Activated T-helper 2 cell treated with anti-CD3 and anti-CD28 coated beads, Interferon-gamma antibody, Interleukin-2, Interleukin-4, amounts not matched to agents 10 μg/mL and 5 μg/mL and 100 μg/mL, durations not matched to agents 14 hours and 24 hours and 36 hours (primary cell): Measurements from ENCODE around the gene STPG4. TPM values are rescaled to one million over a fixed set of nuclear protein-coding genes. Genes with fewer than 3 reads are reported as not detected.

ENCODE experiments used
- DNase-seq: peaks from one replicate; pipeline ENCODE4 v3.0.0; 2021; ENCODE audit warnings: low spot score
- H3K27ac Mint-ChIP-seq: one replicate; pipeline ENCODE4 v1.8.0; 2021; ENCODE audit warnings: mixed read lengths
- H3K27me3 Mint-ChIP-seq: one replicate; pipeline ENCODE4 v1.8.0; 2021; ENCODE audit warnings: low read depth, mixed read lengths
- H3K36me3 Mint-ChIP-seq: one replicate; pipeline ENCODE4 v1.8.0; 2021; ENCODE audit warnings: low read depth, mixed read lengths
- H3K4me1 Mint-ChIP-seq: one replicate; pipeline ENCODE4 v1.8.0; 2021; ENCODE audit warnings: low read depth, mixed read lengths
- H3K4me3 Mint-ChIP-seq: one replicate; pipeline ENCODE4 v1.8.0; 2021; ENCODE audit warnings: low read depth, mild to moderate bottlenecking, moderate library complexity, mixed read lengths
- H3K9me3 Mint-ChIP-seq: one replicate; pipeline ENCODE4 v1.8.0; 2021; ENCODE audit warnings: mixed read lengths
- intact Hi-C: fragments of 100-400 bp; cut with micrococcal nuclease; formaldehyde crosslinking; loops from one replicate; pipeline ENCODE4 v1.15.1; 2023
- total RNA-seq: library from RNA; stranded (reverse); gene quantifications from 2 replicates; pipeline ENCODE4 v1.2.3, GENCODE V29; 2022

STPG4 gene
- total RNA-seq, 1 donor from 2014 or later = not detected

- H3K4me3 Mint-ChIP-seq = no peak overlapping the region
- H3K27me3 Mint-ChIP-seq = no peaks in the 10 kb centered on the region
- DNase-seq = no peak
- intact Hi-C loops = no loop called here
- H3K4me1 Mint-ChIP-seq = peaks cover 7% of the 10 kb centered on the region
- H3K36me3 Mint-ChIP-seq = peaks cover 16% of the 10 kb centered on the region
- no peaks in the 10 kb centered on the region for H3K9me3 Mint-ChIP-seq
- no peak overlapping the region for H3K27ac Mint-ChIP-seq
These were observed 78.3 kb downstream of the STPG4 start for GRCh38 chr2:47076586-47077441.

- Mint-ChIP-seq H3K27ac (no peak overlapping the region), H3K4me1 (peaks cover 14% of the 10 kb centered on the region), H3K36me3 (peaks cover 23% of the 10 kb centered on the region), H3K4me3 (no peak overlapping the region), H3K27me3 (no peaks in the 10 kb centered on the region), H3K9me3 (no peaks in the 10 kb centered on the region)
- intact Hi-C loops = no loop called here
- DNase-seq = no peak
These were observed 79.0 kb downstream of the STPG4 start for GRCh38 chr2:47076126-47076506.

- no peak overlapping the region for H3K4me3 Mint-ChIP-seq
- intact Hi-C loops = no loop called here
- H3K9me3 Mint-ChIP-seq = no peaks in the 10 kb centered on the region
- H3K27me3 Mint-ChIP-seq = no peaks in the 10 kb centered on the region
- no peak overlapping the region for H3K27ac Mint-ChIP-seq
- DNase-seq = no peak
- peaks cover 17% of the 10 kb centered on the region for H3K4me1 Mint-ChIP-seq
- H3K36me3 Mint-ChIP-seq = peaks cover 23% of the 10 kb centered on the region
These were observed 79.6 kb downstream of the STPG4 start for GRCh38 chr2:47075361-47076125.

- peaks cover 21% of the 10 kb centered on the region for H3K4me1 Mint-ChIP-seq
- peaks cover 23% of the 10 kb centered on the region for H3K36me3 Mint-ChIP-seq
- peak overlapping the region; percentile 38 for H3K27ac Mint-ChIP-seq
- no peaks in the 10 kb centered on the region for H3K27me3 Mint-ChIP-seq
- intact Hi-C loops = no loop called here
- H3K9me3 Mint-ChIP-seq = no peaks in the 10 kb centered on the region
- DNase-seq = no peak
- H3K4me3 Mint-ChIP-seq = no peak overlapping the region
These were observed 80.4 kb downstream of the STPG4 start for GRCh38 chr2:47074691-47075090.

- DNase-seq = no peak
- Mint-ChIP-seq H3K27ac (no peak overlapping the region), H3K4me1 (peaks cover 19% of the 10 kb centered on the region), H3K4me3 (no peak overlapping the region), H3K27me3 (no peaks in the 10 kb centered on the region), H3K9me3 (no peaks in the 10 kb centered on the region), H3K36me3 (peaks cover 23% of the 10 kb centered on the region)
- intact Hi-C loops = no loop called here
These were observed 81.5 kb downstream of the STPG4 start for GRCh38 chr2:47073641-47074040.

GRCh38 chr2:47073217-47073616 lies 81.9 kb downstream of the STPG4 start:
- DNase-seq = no peak
- no peak overlapping the region for H3K27ac Mint-ChIP-seq
- peaks cover 19% of the 10 kb centered on the region for H3K4me1 Mint-ChIP-seq
- no peaks in the 10 kb centered on the region for H3K27me3 Mint-ChIP-seq
- H3K36me3 Mint-ChIP-seq = peaks cover 23% of the 10 kb centered on the region
- no peak overlapping the region for H3K4me3 Mint-ChIP-seq
- H3K9me3 Mint-ChIP-seq = no peaks in the 10 kb centered on the region
- intact Hi-C loops = no loop called here

- H3K36me3 Mint-ChIP-seq = peaks cover 26% of the 10 kb centered on the region
- no peak for DNase-seq
- H3K27me3 Mint-ChIP-seq = no peaks in the 10 kb centered on the region
- no peak overlapping the region for H3K4me3 Mint-ChIP-seq
- H3K27ac Mint-ChIP-seq = no peak overlapping the region
- H3K4me1 Mint-ChIP-seq = peaks cover 19% of the 10 kb centered on the region
- H3K9me3 Mint-ChIP-seq = no peaks in the 10 kb centered on the region
- intact Hi-C loops = no loop called here
These were observed 82.3 kb downstream of the STPG4 start for GRCh38 chr2:47072728-47073191.

- intact Hi-C loops = no loop called here
- Mint-ChIP-seq H3K27me3 (no peaks in the 10 kb centered on the region), H3K36me3 (peaks cover 27% of the 10 kb centered on the region), H3K9me3 (no peaks in the 10 kb centered on the region), H3K4me1 (peaks cover 19% of the 10 kb centered on the region), H3K27ac (peak overlapping the region; percentile 63), H3K4me3 (no peak overlapping the region)
- no peak for DNase-seq
These were observed 83.0 kb downstream of the STPG4 start for GRCh38 chr2:47072018-47072691.

- H3K27ac Mint-ChIP-seq = peak overlapping the region; percentile 63
- peaks cover 19% of the 10 kb centered on the region for H3K4me1 Mint-ChIP-seq
- no peaks in the 10 kb centered on the region for H3K27me3 Mint-ChIP-seq
- H3K4me3 Mint-ChIP-seq = peak overlapping the region; percentile 6
- peak; percentile 15 for DNase-seq
- peaks cover 27% of the 10 kb centered on the region for H3K36me3 Mint-ChIP-seq
- H3K9me3 Mint-ChIP-seq = no peaks in the 10 kb centered on the region
- intact Hi-C loops = no loop called here
These were observed 83.9 kb downstream of the STPG4 start for GRCh38 chr2:47070920-47071824.

- Mint-ChIP-seq H3K36me3 (peaks cover 30% of the 10 kb centered on the region), H3K4me3 (no peak overlapping the region), H3K27me3 (no peaks in the 10 kb centered on the region), H3K27ac (no peak overlapping the region), H3K4me1 (peaks cover 19% of the 10 kb centered on the region), H3K9me3 (no peaks in the 10 kb centered on the region)
- DNase-seq = no peak
- intact Hi-C loops = no loop called here
These were observed 84.8 kb downstream of the STPG4 start for GRCh38 chr2:47070155-47070919.

- Mint-ChIP-seq H3K27me3 (no peaks in the 10 kb centered on the region), H3K36me3 (peaks cover 30% of the 10 kb centered on the region), H3K4me1 (peaks cover 19% of the 10 kb centered on the region), H3K27ac (no peak overlapping the region), H3K9me3 (no peaks in the 10 kb centered on the region), H3K4me3 (no peak overlapping the region)
- intact Hi-C loops = no loop called here
- no peak for DNase-seq
These were observed 85.4 kb downstream of the STPG4 start for GRCh38 chr2:47069628-47070154.
